Kasumi-1 (cell line): ENCODE data around the gene ANKRD36C.
"Not testable (repeated sequence)": the region's sequence is repeated elsewhere in the genome, so short reads cannot be mapped to it uniquely, and the experiment has no call there.

ENCODE experiments used
- DNase-seq, 2 experiments: peaks; one replicate each; lab custom pipeline; 2025; lab: John Stamatoyannopoulos, UW

Gene ANKRD36C

DNA sequence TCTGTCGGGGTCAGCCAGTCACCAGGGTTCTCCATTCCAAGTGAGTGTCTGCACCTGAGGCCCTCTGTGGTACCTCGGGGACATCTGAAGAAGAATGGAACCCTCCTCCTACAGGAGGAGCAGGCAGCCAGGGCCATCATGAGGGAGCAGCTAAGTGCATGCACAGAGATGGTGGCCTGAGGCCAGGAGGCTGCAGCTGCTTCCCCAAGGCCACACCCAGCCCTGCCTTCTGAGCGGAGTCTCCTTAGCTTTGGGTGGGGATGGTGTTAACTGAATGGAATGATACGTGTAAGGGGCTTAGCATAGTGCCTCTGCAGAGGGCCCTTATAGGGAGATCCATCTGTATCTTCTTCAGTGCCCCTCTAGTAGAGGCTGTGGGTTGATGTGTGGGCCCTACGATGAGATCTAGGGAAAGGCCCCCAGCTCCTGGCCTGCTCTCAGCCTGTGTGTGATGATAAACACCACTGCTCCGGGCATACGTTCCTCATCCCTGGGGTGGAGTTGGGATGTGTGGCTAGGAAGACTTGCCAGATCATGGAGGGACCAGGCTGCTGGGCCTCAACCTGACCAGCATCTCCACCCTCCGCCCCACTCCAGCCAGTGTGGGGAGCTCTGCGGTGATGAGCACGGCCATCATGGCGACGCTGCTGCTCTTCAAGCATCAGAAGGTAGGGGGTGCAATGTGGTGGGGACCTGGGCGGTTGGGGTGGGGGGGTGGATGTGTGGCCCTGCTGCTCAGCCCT lies 192.3 kb downstream of the ANKRD36C start:
- not testable (repeated sequence) for DNase-seq

DNA sequence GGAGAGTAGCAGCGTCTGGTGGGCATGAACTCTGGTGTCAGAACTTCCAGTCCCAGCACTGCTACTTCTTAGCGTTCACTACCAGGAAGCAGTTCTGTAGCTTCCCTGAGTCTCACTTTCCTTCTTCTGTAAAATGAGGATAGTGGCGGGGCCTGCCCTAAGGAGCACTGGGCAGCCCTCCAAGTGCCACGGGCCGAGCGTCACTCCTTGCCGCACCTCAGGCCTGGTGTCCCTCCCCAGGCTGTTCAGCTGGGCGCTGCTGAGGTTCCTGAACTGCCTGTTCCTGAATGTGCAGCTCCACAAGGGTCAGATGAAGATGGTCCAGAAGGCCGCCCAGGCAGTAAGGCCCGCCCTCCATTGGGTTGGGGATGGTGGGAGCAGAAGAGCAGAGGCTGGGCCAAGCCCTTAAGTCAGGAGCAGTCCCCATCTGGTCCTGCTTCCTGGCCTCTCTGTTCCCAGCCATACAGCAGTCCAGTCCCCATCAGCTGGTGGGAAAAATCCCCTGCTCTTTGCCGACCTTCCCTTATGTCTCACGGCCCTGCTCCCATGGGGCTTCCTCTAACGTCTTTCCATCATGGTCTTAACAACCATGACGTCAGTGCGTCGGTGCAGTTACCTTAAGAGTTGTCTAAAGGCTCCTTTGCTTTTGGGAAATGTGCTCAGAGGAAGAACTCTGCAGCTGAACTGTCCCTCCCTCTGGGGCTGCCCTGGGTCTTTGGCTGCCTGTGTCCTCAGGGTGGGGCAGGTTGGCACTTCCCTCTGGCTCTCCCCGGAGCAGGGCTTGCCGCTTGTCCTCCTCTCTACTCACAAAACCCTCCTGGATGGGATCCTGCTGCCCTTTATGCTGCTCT lies 195.2 kb downstream of the ANKRD36C start:
- not testable (repeated sequence) for DNase-seq

DNA sequence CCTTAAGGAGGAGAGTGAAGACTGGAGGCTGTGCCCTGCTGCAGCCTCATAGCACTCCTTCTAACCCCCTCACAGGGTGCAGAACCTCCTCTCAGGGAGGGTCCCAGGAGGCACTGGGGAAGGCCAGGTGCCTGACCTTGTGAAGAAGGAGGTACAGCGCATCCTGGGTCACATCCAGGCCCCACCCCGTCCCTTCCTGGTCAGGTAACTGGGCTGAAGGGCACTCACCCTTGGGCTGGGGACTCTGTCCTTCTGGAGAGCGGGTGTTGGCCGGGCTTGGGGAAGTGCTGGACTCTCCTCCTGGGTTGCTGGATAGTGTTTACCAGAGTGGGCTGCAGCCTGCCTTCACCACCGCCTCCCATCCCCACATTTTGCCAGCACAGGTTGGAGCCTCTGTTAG lies 197.7 kb downstream of the ANKRD36C start:
- DNase-seq = not testable (repeated sequence)

DNA sequence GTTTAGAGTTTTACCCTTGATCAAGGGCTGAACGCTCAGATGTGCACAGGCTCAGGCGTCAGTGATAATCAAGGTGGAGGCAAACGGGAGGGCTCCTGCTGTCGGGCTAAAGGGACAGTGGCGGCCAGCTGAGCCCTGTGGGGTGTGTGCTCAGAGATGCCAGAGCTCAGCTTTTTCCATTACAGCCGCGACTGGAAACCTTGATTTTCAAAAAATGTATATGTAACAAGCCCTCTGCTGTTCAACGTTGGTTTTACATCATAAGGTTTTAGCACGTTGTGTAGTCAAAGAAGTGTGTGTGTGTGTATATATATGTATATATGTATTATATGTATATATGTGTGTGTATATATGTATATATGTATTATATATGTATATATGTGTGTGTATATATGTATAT lies 201.4 kb downstream of the ANKRD36C start:
- not testable (repeated sequence) for DNase-seq

DNA sequence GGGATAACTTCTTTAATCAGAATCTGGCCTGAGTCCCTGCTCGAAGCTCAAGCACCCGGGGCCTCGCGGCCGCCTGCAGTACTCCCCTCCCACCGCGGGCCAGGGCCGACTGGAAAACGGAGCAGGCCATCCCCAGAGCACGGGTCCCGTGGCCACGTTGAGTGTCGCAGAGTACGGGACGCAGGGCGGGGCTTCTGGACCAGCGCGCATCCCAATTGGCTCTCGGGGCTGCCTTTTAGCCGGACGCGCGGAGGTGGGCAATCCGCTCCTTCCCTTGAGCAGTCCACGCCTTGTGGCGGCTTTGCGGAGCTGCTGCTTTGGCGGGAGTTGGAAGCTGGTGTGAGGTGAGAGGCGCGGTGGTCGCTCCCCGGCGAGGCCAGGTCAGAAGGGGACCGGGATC lies 202.2 kb downstream of the ANKRD36C start:
- DNase-seq = not testable (repeated sequence)

DNA sequence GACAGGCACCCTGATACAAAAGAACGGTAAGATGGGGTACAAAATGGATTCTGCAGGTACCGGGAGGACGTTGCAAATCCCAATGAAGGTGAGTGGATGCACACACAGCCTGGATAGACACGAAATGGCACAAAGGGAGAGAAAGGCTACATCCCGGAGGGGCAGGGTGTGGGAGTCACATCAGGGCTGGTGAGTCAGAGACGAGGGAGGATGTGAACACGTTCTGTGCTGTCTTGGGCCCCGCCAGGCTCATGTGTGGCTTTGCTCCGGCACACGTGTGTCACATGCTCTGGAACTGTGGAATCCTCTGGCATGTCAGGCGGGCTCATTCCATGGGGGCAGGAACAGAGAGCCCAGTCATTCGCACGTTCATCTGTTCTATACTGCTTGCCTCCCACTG lies 203.0 kb downstream of the ANKRD36C start:
- not testable (repeated sequence) for DNase-seq
